Measurements from ENCODE around the gene NDP.

- TF ChIP-seq, protein P1, sequence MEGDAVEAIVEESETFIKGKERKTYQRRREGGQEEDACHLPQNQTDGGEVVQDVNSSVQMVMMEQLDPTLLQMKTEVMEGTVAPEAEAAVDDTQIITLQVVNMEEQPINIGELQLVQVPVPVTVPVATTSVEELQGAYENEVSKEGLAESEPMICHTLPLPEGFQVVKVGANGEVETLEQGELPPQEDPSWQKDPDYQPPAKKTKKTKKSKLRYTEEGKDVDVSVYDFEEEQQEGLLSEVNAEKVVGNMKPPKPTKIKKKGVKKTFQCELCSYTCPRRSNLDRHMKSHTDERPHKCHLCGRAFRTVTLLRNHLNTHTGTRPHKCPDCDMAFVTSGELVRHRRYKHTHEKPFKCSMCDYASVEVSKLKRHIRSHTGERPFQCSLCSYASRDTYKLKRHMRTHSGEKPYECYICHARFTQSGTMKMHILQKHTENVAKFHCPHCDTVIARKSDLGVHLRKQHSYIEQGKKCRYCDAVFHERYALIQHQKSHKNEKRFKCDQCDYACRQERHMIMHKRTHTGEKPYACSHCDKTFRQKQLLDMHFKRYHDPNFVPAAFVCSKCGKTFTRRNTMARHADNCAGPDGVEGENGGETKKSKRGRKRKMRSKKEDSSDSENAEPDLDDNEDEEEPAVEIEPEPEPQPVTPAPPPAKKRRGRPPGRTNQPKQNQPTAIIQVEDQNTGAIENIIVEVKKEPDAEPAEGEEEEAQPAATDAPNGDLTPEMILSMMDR (IDR thresholded peaks at IDR 0.05; ENCODE audit: low read length) = no peak
- no peak for TF ChIP-seq EZH2 (IDR thresholded peaks at IDR 0.05; ENCODE audit: borderline replicate concordance, low read length)
Observed at GRCh38 chrX:44022964-44023363, 49.8 kb upstream of the NDP start.
